Stimulated activated CD4-positive, alpha-beta T cell treated with anti-CD3 and anti-CD28 coated beads, Interleukin-15, amount 100 ng/mL, for 1 hour (primary cell): ENCODE results near the gene OR4F6.

Source experiments
- DNase-seq, 2 donors: peaks; one replicate each; pipeline ENCODE4 v3.0.0-alpha.2; 2020; ENCODE audit warnings: low read depth in 1 of 2, low spot score in 1 of 2

The OR4F6 gene

GRCh38 chr15:101804375-101804774 lies 1.1 kb downstream of the OR4F6 start:
- no peak for DNase-seq

GRCh38 chr15:101804941-101805340 lies 1.6 kb downstream of the OR4F6 start:
- no peak for DNase-seq

GRCh38 chr15:101805605-101806345 lies 2.5 kb downstream of the OR4F6 start:
- no peak for DNase-seq

GRCh38 chr15:101807345-101807945 lies 4.1 kb downstream of the OR4F6 start:
- DNase-seq: no peak

- no peak for DNase-seq
These were observed 4.9 kb downstream of the OR4F6 start for GRCh38 chr15:101808201-101808600.

GRCh38 chr15:101810456-101810855 lies 7.1 kb downstream of the OR4F6 start:
- no peak for DNase-seq

- no peak for DNase-seq
These were observed 7.6 kb downstream of the OR4F6 start for GRCh38 chr15:101810876-101811275.

- DNase-seq: no peak
These were observed 8.6 kb downstream of the OR4F6 start, which contains the start of gene OR4F15 for GRCh38 chr15:101811902-101812301. TSS of gene OR4F15 (plus strand) at chr15:101812202. CDS start at chr15:101818187, 5,985 bp downstream.

GRCh38 chr15:101813803-101814534 lies 10.7 kb downstream of the OR4F6 start:
- DNase-seq: no peak

- DNase-seq: no peak
These were observed 17.5 kb downstream of the OR4F6 start for GRCh38 chr15:101820781-101821180.

GRCh38 chr15:101827257-101827656 lies 23.9 kb downstream of the OR4F6 start:
- DNase-seq: no peak

GRCh38 chr15:101828774-101829173 lies 25.5 kb downstream of the OR4F6 start:
- DNase-seq: no peak

- no peak for DNase-seq
These were observed 38.3 kb downstream of the OR4F6 start for GRCh38 chr15:101841656-101842055.

- DNase-seq: no peak
These were observed 41.6 kb downstream of the OR4F6 start for GRCh38 chr15:101844916-101845315.

GRCh38 chr15:101852356-101852755 lies 49.0 kb downstream of the OR4F6 start:
- DNase-seq: no peak
